Panc1 (cell line): ENCODE measurements around the gene GRB7. TPM values are rescaled to one million over a fixed set of nuclear protein-coding genes. Genes with fewer than 3 reads are reported as not detected.

Experiments
- ATAC-seq: fragments of 200-7000 bp; cut with Tn5 transposase; 2 replicates; pipeline ENCODE4 v1.9.1; 2020; ENCODE audit warnings: mild to moderate bottlenecking, moderate library complexity
- BruUV-seq: library from RNA; stranded (reverse); fragments of 400-500 nt; replicated peaks from 2 replicates; lab custom pipeline; 2021; lab: Mats Ljungman, UMichigan
- CTCF ChIA-PET: fragments of 300-600 bp; sonication (Branson Sonifier 250); formaldehyde crosslinking; loops from one replicate; lab custom pipeline; 2022; ENCODE audit warnings: antibody characterized with exemption; lab: Charles Lee
- POLR2A ChIA-PET: fragments of 300-600 bp; sonication (Branson Sonifier 250); formaldehyde crosslinking; loops from one replicate; lab custom pipeline; 2022; ENCODE audit warnings: antibody characterized with exemption; lab: Charles Lee
- DNase-seq: peaks from one replicate; pipeline ENCODE4 v3.0.0-alpha.2; 2010; ENCODE audit warnings: low read depth, low spot score
- H3K27ac ChIP-seq: 2 replicates; pipeline ENCODE4 v1.5.1; 2011; ENCODE audit warnings: mild to moderate bottlenecking, low read length, inconsistent platforms
- H3K27me3 ChIP-seq: fragments of 200-500 bp; sonication (Bioruptor generic); 2 replicates; pipeline ENCODE4 v1.6.0; 2014; ENCODE audit warnings: low read length, inconsistent platforms; ENCODE audit not compliant: control insufficient read depth, insufficient read depth
- H3K36me3 ChIP-seq: fragments of 200-500 bp; sonication (Bioruptor generic); 2 replicates; pipeline ENCODE4 v1.5.1; 2014; ENCODE audit warnings: inconsistent platforms, mild to moderate bottlenecking, low read length, moderate library complexity; ENCODE audit not compliant: control insufficient read depth, insufficient read depth
- H3K4me1 ChIP-seq: 2 replicates; pipeline ENCODE4 v1.5.1; 2011; ENCODE audit warnings: inconsistent platforms, mild to moderate bottlenecking, low read length, moderate library complexity; ENCODE audit not compliant: control insufficient read depth, insufficient read depth
- H3K4me3 ChIP-seq, 2 experiments: 2 replicates each; pipeline ENCODE4 v1.5.1; 2011 to 2012; ENCODE audit warnings: low read depth in 2 of 2, low read length in 2 of 2, mild to moderate bottlenecking in 2 of 2, inconsistent platforms in 1 of 2, moderate library complexity in 1 of 2
- H3K9me3 ChIP-seq: fragments of 200-500 bp; sonication (Bioruptor generic); 2 replicates; pipeline ENCODE4 v1.5.1; 2014; ENCODE audit warnings: low read depth, mild to moderate bottlenecking, inconsistent platforms, low read length, moderate library complexity; ENCODE audit not compliant: control insufficient read depth, insufficient read depth
- POLR2AphosphoS5 ChIP-seq: IDR thresholded peaks from 2 replicates; pipeline ENCODE4 v1.6.1; 2012; ENCODE audit warnings: mild to moderate bottlenecking, low read depth, low read length, moderate library complexity
- SIN3A ChIP-seq: IDR thresholded peaks from 2 replicates; pipeline ENCODE4 v1.6.1; 2012; ENCODE audit warnings: low read depth, mild to moderate bottlenecking, low read length, moderate library complexity, borderline replicate concordance; ENCODE audit not compliant: insufficient read depth
- TCF7L2 ChIP-seq: IDR thresholded peaks from 2 replicates; pipeline ENCODE4 v1.6.1; 2011; ENCODE audit warnings: mild to moderate bottlenecking, low read depth, low read length, inconsistent platforms
- in situ Hi-C: cut with HindIII; loops from 2 replicates; pipeline ENCODE4 v1.10.0; 2016; ENCODE audit warnings: low sequenced_read_pairs, low pct_unique_long_range_greater_than_20kb
- intact Hi-C: fragments of 100-400 bp; cut with micrococcal nuclease; formaldehyde crosslinking; loops from one replicate; pipeline ENCODE4 v1.10.0; 2022; ENCODE audit not compliant: unreplicated experiment
- total RNA-seq: library from RNA; stranded (reverse); gene quantifications from one replicate; pipeline ENCODE4 v1.2.1, GENCODE V29; 2021; ENCODE audit not compliant: unreplicated experiment
- TF ChIP-seq, protein P1 (sequence below), 2 experiments: IDR thresholded peaks; 2 replicates each; pipeline ENCODE4 v1.6.1; 2011 to 2012; ENCODE audit warnings: low read depth in 2 of 2, control low read depth in 1 of 2, low read length in 1 of 2, mild to moderate bottlenecking in 1 of 2, moderate library complexity in 1 of 2; ENCODE audit not compliant: insufficient read depth in 1 of 2
- TF ChIP-seq, protein P2 (sequence below): fragments of 450-650 bp; IDR thresholded peaks from 2 replicates; pipeline ENCODE4 v1.5.1; 2017; ENCODE audit warnings: mild to moderate bottlenecking

GRB7 gene
- total RNA-seq, 1 experiment from 2014 or later = 2.8 TPM

DNA sequence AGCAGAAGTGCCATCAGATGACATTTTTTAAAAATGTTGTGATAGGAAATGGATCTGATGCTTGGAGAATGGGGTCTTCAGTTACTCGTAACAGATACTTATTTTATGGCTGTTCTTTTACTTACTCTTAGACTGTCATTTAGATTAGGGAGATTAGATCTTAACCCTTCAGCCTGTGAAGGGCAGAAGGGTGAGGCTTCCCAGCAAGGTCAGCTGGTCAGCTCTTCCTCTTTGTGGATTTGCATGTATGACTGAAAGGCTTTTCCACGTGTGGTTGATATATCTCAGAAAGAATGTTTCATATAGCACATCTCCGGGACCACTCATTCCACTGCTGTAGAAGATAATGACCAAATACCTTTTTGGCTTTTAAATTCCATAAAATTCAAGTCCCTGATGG lies 27.4 kb downstream of the GRB7 start:
- Histone ChIP-seq H3K36me3 (no peaks in the 10 kb centered on the region), H3K27ac (no peak overlapping the region), H3K4me3 (no peak overlapping the region), H3K9me3 (no peaks in the 10 kb centered on the region), H3K27me3 (no peaks in the 10 kb centered on the region; the same call in 1 of the 2 replicates), H3K4me1 (no peaks in the 10 kb centered on the region)
- ChIA-PET CTCF (no interaction called here), POLR2A (interaction anchor here (1.1 kb wide), 1 partner anchor 16 kb away, joined by 13 read pairs; no protein-coding TSS in a partner anchor)
- intact Hi-C loops = no loop called here
- DNase-seq (no peak), ATAC-seq (no peak)
- BruUV-seq = no TSS peak
- in situ Hi-C loops = no loop called here
- TF ChIP-seq, protein P1, sequence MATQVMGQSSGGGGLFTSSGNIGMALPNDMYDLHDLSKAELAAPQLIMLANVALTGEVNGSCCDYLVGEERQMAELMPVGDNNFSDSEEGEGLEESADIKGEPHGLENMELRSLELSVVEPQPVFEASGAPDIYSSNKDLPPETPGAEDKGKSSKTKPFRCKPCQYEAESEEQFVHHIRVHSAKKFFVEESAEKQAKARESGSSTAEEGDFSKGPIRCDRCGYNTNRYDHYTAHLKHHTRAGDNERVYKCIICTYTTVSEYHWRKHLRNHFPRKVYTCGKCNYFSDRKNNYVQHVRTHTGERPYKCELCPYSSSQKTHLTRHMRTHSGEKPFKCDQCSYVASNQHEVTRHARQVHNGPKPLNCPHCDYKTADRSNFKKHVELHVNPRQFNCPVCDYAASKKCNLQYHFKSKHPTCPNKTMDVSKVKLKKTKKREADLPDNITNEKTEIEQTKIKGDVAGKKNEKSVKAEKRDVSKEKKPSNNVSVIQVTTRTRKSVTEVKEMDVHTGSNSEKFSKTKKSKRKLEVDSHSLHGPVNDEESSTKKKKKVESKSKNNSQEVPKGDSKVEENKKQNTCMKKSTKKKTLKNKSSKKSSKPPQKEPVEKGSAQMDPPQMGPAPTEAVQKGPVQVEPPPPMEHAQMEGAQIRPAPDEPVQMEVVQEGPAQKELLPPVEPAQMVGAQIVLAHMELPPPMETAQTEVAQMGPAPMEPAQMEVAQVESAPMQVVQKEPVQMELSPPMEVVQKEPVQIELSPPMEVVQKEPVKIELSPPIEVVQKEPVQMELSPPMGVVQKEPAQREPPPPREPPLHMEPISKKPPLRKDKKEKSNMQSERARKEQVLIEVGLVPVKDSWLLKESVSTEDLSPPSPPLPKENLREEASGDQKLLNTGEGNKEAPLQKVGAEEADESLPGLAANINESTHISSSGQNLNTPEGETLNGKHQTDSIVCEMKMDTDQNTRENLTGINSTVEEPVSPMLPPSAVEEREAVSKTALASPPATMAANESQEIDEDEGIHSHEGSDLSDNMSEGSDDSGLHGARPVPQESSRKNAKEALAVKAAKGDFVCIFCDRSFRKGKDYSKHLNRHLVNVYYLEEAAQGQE (IDR thresholded peaks at IDR 0.05; ENCODE audit: insufficient read depth in 1 of 2, low read depth in 2 of 2, low read length in 1 of 2) = no peak
- TF ChIP-seq, protein P2, sequence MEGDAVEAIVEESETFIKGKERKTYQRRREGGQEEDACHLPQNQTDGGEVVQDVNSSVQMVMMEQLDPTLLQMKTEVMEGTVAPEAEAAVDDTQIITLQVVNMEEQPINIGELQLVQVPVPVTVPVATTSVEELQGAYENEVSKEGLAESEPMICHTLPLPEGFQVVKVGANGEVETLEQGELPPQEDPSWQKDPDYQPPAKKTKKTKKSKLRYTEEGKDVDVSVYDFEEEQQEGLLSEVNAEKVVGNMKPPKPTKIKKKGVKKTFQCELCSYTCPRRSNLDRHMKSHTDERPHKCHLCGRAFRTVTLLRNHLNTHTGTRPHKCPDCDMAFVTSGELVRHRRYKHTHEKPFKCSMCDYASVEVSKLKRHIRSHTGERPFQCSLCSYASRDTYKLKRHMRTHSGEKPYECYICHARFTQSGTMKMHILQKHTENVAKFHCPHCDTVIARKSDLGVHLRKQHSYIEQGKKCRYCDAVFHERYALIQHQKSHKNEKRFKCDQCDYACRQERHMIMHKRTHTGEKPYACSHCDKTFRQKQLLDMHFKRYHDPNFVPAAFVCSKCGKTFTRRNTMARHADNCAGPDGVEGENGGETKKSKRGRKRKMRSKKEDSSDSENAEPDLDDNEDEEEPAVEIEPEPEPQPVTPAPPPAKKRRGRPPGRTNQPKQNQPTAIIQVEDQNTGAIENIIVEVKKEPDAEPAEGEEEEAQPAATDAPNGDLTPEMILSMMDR = no peak
- no peak for TF ChIP-seq POLR2AphosphoS5
- TF ChIP-seq SIN3A = no peak
- TF ChIP-seq TCF7L2 = no peak

DNA sequence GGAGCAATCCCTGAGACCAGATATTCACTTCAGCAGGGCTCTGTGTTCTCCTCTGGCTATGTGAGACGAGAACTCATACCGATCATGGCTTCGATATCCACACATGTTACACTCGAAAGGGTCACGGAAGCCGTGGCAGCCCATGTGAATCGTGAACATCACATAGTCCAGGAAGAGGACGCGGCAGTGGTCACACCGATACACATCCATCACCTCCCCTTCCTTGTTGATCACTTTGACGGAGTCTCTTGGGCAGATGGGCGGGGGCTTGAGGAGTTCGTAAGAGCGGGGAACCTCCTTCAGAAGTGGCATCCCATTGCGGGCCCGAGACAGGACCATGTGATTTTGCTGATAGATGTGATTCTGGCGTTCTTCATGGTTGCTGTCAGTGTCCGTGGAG lies 28.0 kb downstream of the GRB7 start:
- DNase-seq (no peak), ATAC-seq (no peak)
- CTCF ChIA-PET = interaction anchor here (0.6 kb wide), 1 partner anchor 20 kb away, joined by 3 read pairs; no protein-coding TSS in a partner anchor
- BruUV-seq = no TSS peak
- H3K4me1 ChIP-seq = no peaks in the 10 kb centered on the region
- intact Hi-C loops = no loop called here
- in situ Hi-C loops = no loop called here
- TF ChIP-seq POLR2AphosphoS5 (no peak), TCF7L2 (no peak), SIN3A (no peak)
- TF ChIP-seq, protein P2 = no peak
- TF ChIP-seq, protein P1 (IDR thresholded peaks at IDR 0.05; ENCODE audit: insufficient read depth in 1 of 2, low read depth in 2 of 2, low read length in 1 of 2) = no peak
- POLR2A ChIA-PET = no interaction called here
- no peaks in the 10 kb centered on the region for H3K9me3 ChIP-seq
- H3K4me3 ChIP-seq = no peak overlapping the region
- no peaks in the 10 kb centered on the region for H3K36me3 ChIP-seq
- H3K27me3 ChIP-seq = no peaks in the 10 kb centered on the region; the same call in 1 of the 2 replicates
- no peak overlapping the region for H3K27ac ChIP-seq
